WTC11 (cell line): ENCODE results near the gene FILIP1L. TPM values are rescaled to one million over a fixed set of nuclear protein-coding genes. Genes with fewer than 3 reads are reported as not detected.

Experiments
- ATAC-seq: fragments of 200-7000 bp; cut with Tn5 transposase; 2 replicates; pipeline ENCODE4 v1.10.0; 2021; ENCODE audit warnings: mild to moderate bottlenecking, moderate library complexity
- CTCF ChIA-PET: fragments of 300-600 bp; sonication (Branson Sonifier 250); formaldehyde crosslinking; loops from one replicate; lab custom pipeline; 2021; ENCODE audit warnings: antibody characterized with exemption; lab: Charles Lee
- POLR2A ChIA-PET: fragments of 350-600 bp; sonication (Branson Sonifier 250); formaldehyde crosslinking; loops from one replicate; lab custom pipeline; 2021; ENCODE audit warnings: antibody characterized with exemption; lab: Charles Lee
- DNase-seq: peaks from one replicate; pipeline ENCODE4 v3.0.0; 2021; ENCODE audit warnings: low spot score
- H3K27ac Mint-ChIP-seq: 2 replicates; pipeline ENCODE4 v1.8.0; 2021; ENCODE audit warnings: mixed read lengths
- H3K27me3 Mint-ChIP-seq: 2 replicates; pipeline ENCODE4 v1.8.0; 2021; ENCODE audit warnings: low read depth, mild to moderate bottlenecking, moderate library complexity, mixed read lengths
- H3K36me3 Mint-ChIP-seq: 2 replicates; pipeline ENCODE4 v1.8.0; 2021; ENCODE audit warnings: mixed read lengths
- H3K4me1 Mint-ChIP-seq: 2 replicates; pipeline ENCODE4 v1.8.0; 2022; ENCODE audit warnings: mixed read lengths
- H3K4me3 Mint-ChIP-seq: 2 replicates; pipeline ENCODE4 v1.8.0; 2021; ENCODE audit warnings: mild to moderate bottlenecking, moderate library complexity, mixed read lengths
- H3K9me3 Mint-ChIP-seq: 2 replicates; pipeline ENCODE4 v1.8.0; 2021; ENCODE audit warnings: mixed read lengths
- ATF1 ChIP-seq: sonication (generic); formaldehyde crosslinking; IDR thresholded peaks from 2 replicates; pipeline ENCODE4 v1.8.1; 2023; ENCODE audit warnings: mild to moderate bottlenecking, moderate library complexity, missing genetic modification reagents
- E2F5 ChIP-seq: sonication (generic); formaldehyde crosslinking; IDR thresholded peaks from 2 replicates; pipeline ENCODE4 v1.8.1; 2022; ENCODE audit warnings: mild to moderate bottlenecking, moderate library complexity, missing genetic modification reagents
- EMX1 ChIP-seq: fragments of 250-450 bp; sonication (Bioruptor Pico); IDR thresholded peaks from 2 replicates; pipeline ENCODE4 v1.8.0; 2021; ENCODE audit warnings: mild to moderate bottlenecking
- ESRRA ChIP-seq: sonication (generic); formaldehyde crosslinking; IDR thresholded peaks from 2 replicates; pipeline ENCODE4 v1.8.1; 2022; ENCODE audit warnings: mild to moderate bottlenecking, missing genetic modification reagents, borderline replicate concordance
- FOXP1 ChIP-seq: sonication (generic); formaldehyde crosslinking; IDR thresholded peaks from 2 replicates; pipeline ENCODE4 v1.8.0; 2022; ENCODE audit warnings: missing genetic modification reagents, mild to moderate bottlenecking, moderate library complexity, borderline replicate concordance
- HMGXB4 ChIP-seq: sonication (generic); formaldehyde crosslinking; IDR thresholded peaks from 2 replicates; pipeline ENCODE4 v1.8.1; 2023; ENCODE audit warnings: mild to moderate bottlenecking, moderate library complexity, missing genetic modification reagents
- NFATC4 ChIP-seq: fragments of 250-450 bp; sonication (Bioruptor Pico); IDR thresholded peaks from 2 replicates; pipeline ENCODE4 v1.9.0; 2021; ENCODE audit warnings: mild to moderate bottlenecking
- PRDM15 ChIP-seq: sonication (generic); formaldehyde crosslinking; IDR thresholded peaks from 2 replicates; pipeline ENCODE4 v1.8.0; 2022; ENCODE audit warnings: missing genetic modification reagents
- PREB ChIP-seq: sonication (generic); formaldehyde crosslinking; IDR thresholded peaks from 2 replicates; pipeline ENCODE4 v1.8.1; 2022; ENCODE audit warnings: mild to moderate bottlenecking, missing genetic modification reagents, moderate library complexity, borderline replicate concordance
- SMAD4 ChIP-seq: sonication (generic); formaldehyde crosslinking; IDR thresholded peaks from 2 replicates; pipeline ENCODE4 v1.8.0; 2022; ENCODE audit warnings: mild to moderate bottlenecking, missing genetic modification reagents
- ZBTB21 ChIP-seq: sonication (generic); formaldehyde crosslinking; IDR thresholded peaks from 2 replicates; pipeline ENCODE4 v1.8.1; 2023; ENCODE audit warnings: mild to moderate bottlenecking, missing genetic modification reagents, borderline replicate concordance
- ZNF138 ChIP-seq: sonication (generic); formaldehyde crosslinking; conservative IDR thresholded peaks from 2 replicates; pipeline ENCODE4 v1.8.1; 2022; ENCODE audit warnings: mild to moderate bottlenecking, moderate library complexity, missing genetic modification reagents
- total RNA-seq: library from RNA; stranded (reverse); gene quantifications from 3 replicates; pipeline ENCODE4 v1.2.3, GENCODE V29; 2021
- TF ChIP-seq, protein P1 (sequence below): sonication (generic); formaldehyde crosslinking; conservative IDR thresholded peaks from 2 replicates; pipeline ENCODE4 v1.8.1; 2023; ENCODE audit warnings: mild to moderate bottlenecking, low read depth, missing genetic modification reagents, moderate library complexity
- TF ChIP-seq, protein P2 (sequence below): sonication (generic); formaldehyde crosslinking; IDR thresholded peaks from 2 replicates; pipeline ENCODE4 v1.8.1; 2023; ENCODE audit warnings: mild to moderate bottlenecking, missing genetic modification reagents, moderate library complexity
- TF ChIP-seq, protein P3 (sequence below): fragments of 250-450 bp; sonication (Bioruptor Pico); conservative IDR thresholded peaks from 2 replicates; pipeline ENCODE4 v1.9.0; 2021; ENCODE audit warnings: mild to moderate bottlenecking
- TF ChIP-seq, protein P4 (sequence below): sonication (generic); formaldehyde crosslinking; IDR thresholded peaks from 2 replicates; pipeline ENCODE4 v1.8.0; 2022; ENCODE audit warnings: mild to moderate bottlenecking, missing genetic modification reagents

Gene FILIP1L
- total RNA-seq, 1 experiment from 2014 or later, result 0.17 TPM

DNA sequence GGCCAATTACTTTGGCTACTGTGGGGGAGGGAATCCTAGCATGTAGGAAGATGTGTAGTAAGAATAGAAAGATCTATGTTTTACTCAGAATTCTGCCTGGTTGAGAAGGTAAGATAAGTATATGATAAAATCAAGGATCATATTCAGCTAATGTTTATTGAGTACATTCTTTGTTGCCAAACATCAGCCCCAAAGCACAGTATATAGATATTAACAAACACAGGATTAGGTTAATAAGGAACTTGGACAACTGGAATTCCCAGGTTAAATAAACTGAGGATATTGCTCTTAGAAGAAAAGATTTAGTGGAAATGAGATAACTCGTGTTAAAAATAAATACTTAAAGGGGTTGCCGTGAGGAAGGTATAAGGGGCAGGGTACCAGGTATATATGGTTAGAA is 129.6 kb downstream of the FILIP1L start (continued):
- TF ChIP-seq, protein P1, sequence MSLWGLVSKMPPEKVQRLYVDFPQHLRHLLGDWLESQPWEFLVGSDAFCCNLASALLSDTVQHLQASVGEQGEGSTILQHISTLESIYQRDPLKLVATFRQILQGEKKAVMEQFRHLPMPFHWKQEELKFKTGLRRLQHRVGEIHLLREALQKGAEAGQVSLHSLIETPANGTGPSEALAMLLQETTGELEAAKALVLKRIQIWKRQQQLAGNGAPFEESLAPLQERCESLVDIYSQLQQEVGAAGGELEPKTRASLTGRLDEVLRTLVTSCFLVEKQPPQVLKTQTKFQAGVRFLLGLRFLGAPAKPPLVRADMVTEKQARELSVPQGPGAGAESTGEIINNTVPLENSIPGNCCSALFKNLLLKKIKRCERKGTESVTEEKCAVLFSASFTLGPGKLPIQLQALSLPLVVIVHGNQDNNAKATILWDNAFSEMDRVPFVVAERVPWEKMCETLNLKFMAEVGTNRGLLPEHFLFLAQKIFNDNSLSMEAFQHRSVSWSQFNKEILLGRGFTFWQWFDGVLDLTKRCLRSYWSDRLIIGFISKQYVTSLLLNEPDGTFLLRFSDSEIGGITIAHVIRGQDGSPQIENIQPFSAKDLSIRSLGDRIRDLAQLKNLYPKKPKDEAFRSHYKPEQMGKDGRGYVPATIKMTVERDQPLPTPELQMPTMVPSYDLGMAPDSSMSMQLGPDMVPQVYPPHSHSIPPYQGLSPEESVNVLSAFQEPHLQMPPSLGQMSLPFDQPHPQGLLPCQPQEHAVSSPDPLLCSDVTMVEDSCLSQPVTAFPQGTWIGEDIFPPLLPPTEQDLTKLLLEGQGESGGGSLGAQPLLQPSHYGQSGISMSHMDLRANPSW (CRISPR knock-in tag), result no peak
- TF ChIP-seq PREB, result no peak

GRCh38 chr3:99984139-99984538 is 130.2 kb downstream of the FILIP1L start:
- H3K9me3 Mint-ChIP-seq, result no peaks in the 10 kb centered on the region
- CTCF ChIA-PET, result no interaction called here
- no peak for ATAC-seq
- TF ChIP-seq, protein P2, sequence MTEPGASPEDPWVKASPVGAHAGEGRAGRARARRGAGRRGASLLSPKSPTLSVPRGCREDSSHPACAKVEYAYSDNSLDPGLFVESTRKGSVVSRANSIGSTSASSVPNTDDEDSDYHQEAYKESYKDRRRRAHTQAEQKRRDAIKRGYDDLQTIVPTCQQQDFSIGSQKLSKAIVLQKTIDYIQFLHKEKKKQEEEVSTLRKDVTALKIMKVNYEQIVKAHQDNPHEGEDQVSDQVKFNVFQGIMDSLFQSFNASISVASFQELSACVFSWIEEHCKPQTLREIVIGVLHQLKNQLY (CRISPR knock-in tag), result no peak
- TF ChIP-seq, protein P3, sequence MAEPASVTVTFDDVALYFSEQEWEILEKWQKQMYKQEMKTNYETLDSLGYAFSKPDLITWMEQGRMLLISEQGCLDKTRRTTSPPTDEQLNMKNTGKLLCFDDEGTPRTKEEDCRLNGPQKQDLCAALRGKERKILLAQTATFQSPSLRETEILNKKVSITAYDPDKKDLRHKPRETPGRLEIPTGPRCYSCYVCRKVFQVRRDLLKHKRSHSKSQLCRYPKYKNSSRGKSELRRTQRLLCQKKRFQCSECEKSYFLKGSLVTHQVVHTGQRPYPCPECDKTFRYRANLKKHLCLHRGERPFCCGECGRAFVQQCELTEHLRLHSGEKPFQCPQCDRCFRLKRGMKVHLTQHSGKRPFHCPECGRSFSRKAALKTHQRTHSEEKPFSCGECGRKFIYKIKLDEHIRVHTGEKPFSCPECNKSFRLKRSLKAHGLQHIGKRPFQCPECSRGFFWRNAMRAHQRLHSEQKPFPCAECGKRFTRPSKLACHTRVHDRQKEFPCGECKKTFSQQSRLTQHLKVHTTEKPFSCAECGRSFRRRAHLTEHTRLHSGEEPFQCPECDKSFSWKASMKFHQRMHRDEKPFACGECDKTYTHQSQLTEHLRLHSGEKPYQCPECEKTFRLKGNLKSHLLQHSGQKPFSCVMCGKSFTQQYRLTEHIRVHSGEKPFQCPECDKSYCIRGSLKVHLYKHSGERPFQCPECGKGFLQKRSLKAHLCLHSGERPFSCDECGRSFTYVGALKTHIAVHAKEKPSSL (CRISPR knock-in tag), result no peak
- TF ChIP-seq ZNF138 (no peak), PRDM15 (CRISPR knock-in tag) (no peak), E2F5 (CRISPR knock-in tag) (no peak), ZBTB21 (CRISPR knock-in tag) (no peak), FOXP1 (no peak), NFATC4 (CRISPR knock-in tag) (no peak), SMAD4 (no peak)
- TF ChIP-seq, all 79 proteins: peak for 0
- Mint-ChIP-seq H3K27ac (no peak overlapping the region), H3K4me1 (peaks cover 7% of the 10 kb centered on the region), H3K4me3 (no peak overlapping the region), H3K27me3 (no peaks in the 10 kb centered on the region), H3K36me3 (no peaks in the 10 kb centered on the region)
- no peak for DNase-seq
- POLR2A ChIA-PET, result no interaction called here

DNA sequence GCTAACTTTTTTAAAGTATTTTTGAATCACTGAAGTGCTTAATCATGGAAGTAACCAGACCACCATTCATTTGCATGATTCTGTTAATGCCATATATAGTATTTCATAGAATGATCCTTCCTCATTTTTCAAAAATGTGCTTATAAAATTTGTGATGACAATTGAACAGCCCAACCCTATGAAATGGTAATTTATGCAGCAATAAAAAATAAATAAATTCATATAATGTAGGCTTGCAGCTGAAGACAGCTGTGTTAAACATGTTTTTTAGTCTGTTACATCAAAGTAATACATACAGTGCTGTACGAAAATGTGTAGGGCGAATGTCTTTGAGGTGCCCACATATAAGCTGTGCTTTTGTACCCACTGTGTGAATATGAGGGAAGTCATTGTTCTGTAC is 131.7 kb downstream of the FILIP1L start:
- CTCF ChIA-PET, result no interaction called here
- TF ChIP-seq EMX1 (CRISPR knock-in tag) (no peak), ESRRA (CRISPR knock-in tag) (no peak), ATF1 (no peak), HMGXB4 (no peak)
- TF ChIP-seq, protein P4, sequence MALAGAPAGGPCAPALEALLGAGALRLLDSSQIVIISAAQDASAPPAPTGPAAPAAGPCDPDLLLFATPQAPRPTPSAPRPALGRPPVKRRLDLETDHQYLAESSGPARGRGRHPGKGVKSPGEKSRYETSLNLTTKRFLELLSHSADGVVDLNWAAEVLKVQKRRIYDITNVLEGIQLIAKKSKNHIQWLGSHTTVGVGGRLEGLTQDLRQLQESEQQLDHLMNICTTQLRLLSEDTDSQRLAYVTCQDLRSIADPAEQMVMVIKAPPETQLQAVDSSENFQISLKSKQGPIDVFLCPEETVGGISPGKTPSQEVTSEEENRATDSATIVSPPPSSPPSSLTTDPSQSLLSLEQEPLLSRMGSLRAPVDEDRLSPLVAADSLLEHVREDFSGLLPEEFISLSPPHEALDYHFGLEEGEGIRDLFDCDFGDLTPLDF, result no peak
- TF ChIP-seq, protein P2 (CRISPR knock-in tag), result no peak

More for the DNA sequence above, 131.7 kb downstream of the FILIP1L start:
- DNase-seq, result no peak
- H3K4me3 Mint-ChIP-seq, result no peak overlapping the region
- peaks cover 7% of the 10 kb centered on the region for H3K9me3 Mint-ChIP-seq
- ATAC-seq, result no peak
- POLR2A ChIA-PET, result no interaction called here
- no peaks in the 10 kb centered on the region; the same call in 1 of the 2 replicates for H3K4me1 Mint-ChIP-seq
- no peaks in the 10 kb centered on the region for H3K27me3 Mint-ChIP-seq
- no peak overlapping the region for H3K27ac Mint-ChIP-seq
- peaks cover 3% of the 10 kb centered on the region; the same call in 1 of the 2 replicates for H3K36me3 Mint-ChIP-seq
